Stimulated activated CD4-positive, alpha-beta T cell treated with anti-CD3 and anti-CD28 coated beads, Interleukin-15, amount 100 ng/mL, for 24 hours (primary cell): ENCODE results near the gene ARHGEF17.

Experiments used
- DNase-seq: peaks from one replicate; pipeline ENCODE4 v3.0.0-alpha.2; 2020

ARHGEF17 gene

DNA sequence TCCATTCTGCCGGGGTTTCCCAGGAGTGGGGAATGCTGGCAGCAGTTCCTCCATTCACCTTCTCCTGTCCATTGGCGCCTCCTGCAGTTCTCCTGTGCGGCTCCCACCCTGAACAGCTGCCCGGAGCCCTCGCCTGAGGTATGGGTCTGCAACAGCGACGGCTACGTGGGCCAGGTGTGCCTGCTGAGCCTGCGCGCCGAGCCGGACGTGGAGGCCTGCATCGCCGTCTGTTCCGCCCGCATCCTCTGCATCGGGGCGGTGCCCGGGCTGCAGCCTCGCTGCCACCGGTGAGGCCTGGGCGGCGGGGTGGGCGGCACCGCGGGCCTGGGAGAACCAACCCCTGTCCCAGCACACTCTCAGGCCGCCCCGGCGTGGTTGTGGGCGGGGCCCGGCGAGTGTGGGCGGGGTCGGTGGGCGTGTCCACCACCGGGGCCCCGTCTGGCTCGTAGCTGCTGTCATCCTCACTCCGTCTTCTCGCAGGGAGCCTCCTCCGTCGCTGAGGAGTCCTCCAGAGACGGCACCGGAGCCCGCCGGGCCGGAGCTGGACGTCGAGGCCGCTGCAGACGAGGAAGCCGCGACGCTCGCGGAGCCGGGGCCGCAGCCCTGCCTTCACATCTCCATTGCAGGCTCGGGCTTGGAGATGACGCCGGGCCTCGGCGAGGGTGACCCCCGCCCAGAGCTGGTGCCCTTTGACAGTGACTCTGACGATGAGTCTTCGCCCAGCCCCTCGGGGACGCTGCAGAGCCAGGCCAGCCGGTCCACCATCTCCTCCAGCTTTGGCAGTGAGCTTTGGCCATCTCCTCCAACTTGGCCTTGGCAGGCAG, 54.1 kb downstream of the ARHGEF17 start:
- no peak for DNase-seq

DNA sequence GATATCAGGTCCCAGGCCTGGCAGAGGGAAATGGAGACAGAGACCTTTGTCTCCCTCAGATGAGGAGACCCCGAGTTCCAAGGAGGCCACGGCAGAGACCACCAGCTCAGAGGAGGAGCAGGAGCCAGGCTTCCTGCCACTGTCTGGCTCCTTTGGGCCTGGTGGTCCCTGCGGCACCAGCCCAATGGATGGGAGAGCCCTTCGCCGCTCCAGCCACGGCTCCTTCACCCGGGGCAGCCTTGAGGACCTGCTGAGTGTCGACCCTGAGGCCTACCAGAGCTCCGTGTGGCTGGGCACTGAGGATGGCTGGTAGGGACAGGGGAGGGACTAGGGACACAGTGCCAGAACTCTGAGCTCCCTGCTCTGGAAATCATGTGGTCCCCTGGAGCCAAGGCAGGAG, 55.1 kb downstream of the ARHGEF17 start:
- DNase-seq: no peak

DNA sequence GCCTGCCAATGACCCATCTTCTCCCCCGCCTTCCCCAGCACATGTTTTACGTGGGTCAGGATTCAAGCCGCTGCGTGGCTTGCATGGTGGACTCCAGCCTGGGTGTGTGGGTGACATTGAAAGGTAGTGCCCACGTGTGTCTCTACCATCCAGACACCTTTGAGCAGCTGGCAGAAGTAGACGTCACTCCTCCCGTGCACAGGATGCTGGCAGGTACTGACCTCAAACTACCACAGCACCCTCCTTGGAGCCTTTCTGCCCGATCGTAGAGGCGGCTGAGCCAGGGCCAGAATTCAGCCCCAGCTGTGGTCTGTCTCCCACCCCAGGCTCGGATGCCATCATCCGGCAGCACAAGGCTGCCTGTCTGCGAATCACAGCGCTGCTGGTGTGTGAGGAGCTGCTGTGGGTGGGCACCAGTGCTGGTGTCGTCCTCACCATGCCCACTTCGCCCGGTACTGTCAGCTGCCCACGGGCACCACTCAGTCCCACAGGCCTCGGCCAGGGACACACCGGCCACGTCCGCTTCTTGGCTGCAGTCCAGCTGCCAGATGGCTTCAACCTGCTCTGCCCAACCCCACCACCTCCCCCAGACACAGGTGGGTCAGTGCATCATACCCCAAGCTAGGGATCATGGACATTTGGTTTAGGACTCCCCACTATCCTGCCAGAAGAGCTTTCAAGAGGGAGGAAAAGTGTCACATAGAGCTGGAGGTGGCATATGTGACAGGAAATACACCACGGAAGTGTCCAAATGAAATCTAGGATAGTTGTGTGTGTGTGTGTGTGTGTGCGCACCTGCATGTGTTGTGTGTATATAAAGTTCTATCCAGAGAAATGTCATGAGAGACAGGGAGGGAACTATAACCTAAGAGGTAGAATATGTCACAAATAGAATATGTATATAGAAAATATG, 57.5 kb downstream of the ARHGEF17 start:
- no peak for DNase-seq

DNA sequence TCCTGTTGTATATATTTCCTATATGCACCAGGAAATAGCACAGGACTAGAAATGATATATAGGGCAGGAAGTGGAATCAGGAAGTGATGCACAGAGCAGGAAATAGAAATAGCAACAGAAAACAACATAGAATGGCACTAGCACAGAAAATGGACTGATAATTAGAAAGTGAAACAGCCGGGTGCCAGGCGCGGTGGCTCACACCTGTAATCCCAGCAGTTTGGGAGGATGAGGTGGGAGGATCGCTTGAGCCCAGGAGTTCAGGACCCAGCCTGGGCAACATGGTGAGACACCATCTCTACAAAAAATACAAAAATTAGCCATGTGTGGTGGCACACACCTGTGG, 58.2 kb downstream of the ARHGEF17 start:
- no peak for DNase-seq

DNA sequence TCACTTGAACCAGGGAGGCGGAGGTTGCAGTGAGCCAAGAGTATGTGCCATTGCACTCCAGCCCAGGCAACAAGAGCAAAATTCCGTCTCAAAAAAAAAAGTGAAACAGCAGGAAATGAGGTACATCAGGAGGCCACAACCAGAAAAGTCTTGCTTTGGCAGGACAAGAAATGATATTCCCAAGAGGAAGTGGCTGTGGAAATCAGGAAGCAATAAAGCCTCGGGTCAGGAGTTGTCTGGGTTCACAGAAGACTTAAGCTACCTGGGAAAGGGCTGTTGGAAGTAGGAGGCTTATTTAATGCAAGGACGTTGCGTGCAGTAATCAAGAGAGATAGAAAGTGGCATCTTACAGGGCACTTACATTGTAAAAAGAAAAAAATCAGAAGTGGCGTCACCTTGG, 58.9 kb downstream of the ARHGEF17 start:
- no peak for DNase-seq

DNA sequence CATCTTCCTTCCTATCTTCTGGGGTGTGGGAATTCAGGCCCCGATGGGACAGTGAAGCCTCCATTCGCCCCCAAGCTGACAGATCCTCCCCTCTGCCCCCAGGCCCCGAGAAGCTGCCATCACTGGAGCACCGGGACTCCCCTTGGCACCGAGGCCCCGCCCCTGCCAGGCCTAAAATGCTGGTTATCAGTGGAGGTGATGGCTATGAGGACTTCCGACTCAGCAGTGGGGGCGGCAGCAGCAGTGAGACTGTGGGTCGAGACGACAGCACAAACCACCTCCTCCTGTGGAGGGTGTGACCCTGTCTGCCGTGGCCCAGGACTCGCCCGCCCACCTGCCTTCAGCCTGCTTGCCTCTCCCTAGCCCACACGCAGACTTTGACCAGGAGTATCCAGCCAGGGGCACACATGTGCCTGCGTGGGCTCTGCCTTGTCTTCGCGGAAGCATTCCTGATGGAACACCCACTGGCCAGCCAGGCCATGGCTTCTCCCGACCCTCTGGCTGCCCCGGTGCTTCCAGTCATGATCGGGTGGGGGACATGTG, 59.5 kb downstream of the ARHGEF17 start:
- peak; percentile 37 for DNase-seq

DNA sequence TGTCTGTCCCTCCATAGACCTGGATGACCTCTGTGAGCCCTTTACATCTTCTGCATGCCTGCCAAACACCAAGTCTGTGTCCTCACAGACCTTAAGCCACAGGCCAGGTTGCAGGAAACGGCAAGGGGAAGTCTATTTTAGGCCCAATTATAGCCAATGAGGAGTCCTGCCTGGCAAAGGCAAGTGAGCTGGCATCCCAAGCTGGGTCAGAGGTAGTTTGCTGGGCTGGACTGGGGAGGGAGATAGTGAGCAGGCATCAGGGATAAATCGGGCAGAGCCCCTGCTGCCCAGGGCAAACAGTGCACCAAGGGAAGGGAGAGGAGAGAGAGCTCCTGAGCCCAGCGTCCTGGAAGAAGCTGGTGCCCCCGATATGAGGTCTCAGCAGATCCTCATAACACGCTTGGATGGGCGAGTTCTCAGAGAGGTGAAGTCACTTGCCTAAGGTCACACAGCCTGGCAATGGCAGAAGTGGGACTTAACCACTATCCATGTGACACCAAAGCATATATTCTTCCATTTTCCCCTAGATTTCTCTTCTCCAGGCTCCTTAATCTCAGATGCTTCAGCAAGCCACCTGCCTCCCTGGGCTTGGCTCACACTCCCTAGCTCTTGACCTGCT, 64.4 kb downstream of the ARHGEF17 start:
- no peak for DNase-seq

DNA sequence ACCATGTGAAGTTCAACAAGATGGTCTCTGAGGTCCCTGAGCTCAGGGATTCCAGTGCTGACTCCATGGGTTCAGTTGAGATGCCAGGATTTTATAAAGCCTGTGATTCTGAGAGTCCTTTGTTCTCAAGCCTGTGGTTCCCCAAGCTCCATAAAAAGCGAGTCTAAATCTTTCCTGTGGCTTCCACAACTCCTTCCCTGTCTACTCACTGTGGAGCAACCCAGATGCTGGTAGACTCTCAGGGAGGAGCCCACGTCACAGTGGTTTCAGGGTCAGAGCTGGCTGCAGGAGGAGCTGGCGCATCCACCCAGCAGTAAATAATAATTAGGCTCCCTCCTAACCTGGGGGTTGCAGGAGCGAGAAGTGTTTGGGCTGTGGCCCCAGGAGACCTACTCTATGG, 66.1 kb downstream of the ARHGEF17 start:
- no peak for DNase-seq

DNA sequence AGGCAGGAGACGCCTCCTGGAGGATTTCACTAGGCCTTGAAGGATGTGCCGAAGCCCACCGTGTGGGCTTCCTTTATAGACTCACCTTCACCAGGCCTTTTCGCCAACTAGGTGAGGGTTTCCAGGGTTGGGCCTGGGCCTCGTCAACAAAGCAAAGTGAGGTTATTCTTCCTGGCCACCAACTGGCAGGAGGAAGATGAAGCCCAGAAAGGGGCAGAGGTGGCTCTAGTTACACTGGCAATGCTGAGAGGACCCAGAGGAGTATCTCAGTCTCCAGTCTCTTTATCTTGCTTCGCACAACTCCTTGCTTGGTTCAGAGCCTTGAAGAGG, 67.7 kb downstream of the ARHGEF17 start:
- no peak for DNase-seq

DNA sequence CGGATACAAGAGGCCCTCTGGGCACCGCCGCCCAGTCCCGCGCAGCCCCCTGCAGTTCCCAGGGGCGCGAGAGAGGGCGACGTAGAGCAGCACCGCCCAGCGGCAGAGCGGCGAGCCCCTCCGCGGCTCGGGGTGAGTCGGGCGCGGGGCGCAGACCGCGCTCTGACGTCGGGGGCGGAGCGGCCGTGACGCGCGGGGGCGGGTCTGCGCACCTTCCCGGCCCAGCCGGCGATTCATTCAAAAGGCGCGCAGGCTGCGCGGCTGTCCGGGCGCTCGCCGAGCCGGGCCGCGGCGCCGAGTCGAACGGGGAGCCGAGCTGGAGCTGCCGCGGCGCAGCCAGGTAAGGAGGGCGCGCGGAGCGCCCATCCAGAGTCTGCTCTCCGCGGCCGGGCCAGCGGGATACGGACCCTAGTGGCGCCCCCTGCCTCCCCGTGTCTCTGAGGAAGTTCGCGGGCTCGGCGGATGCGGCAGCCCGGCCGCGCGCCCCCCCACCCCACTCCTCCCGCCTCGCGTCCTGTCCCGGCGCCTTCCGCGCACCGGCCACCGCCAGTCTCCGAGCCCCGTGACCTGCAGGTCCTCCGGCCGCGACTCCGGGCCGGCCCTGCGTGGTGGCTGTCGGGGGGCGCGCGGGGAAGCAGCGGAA, 68.2 kb downstream of the ARHGEF17 start, which contains the start of gene RELT:
TSS of gene RELT (plus strand) at position 240 of the 643 bp plus-strand sequence. CDS start 12,738 bp downstream, outside the sequence.
- peak; percentile 93 for DNase-seq

DNA sequence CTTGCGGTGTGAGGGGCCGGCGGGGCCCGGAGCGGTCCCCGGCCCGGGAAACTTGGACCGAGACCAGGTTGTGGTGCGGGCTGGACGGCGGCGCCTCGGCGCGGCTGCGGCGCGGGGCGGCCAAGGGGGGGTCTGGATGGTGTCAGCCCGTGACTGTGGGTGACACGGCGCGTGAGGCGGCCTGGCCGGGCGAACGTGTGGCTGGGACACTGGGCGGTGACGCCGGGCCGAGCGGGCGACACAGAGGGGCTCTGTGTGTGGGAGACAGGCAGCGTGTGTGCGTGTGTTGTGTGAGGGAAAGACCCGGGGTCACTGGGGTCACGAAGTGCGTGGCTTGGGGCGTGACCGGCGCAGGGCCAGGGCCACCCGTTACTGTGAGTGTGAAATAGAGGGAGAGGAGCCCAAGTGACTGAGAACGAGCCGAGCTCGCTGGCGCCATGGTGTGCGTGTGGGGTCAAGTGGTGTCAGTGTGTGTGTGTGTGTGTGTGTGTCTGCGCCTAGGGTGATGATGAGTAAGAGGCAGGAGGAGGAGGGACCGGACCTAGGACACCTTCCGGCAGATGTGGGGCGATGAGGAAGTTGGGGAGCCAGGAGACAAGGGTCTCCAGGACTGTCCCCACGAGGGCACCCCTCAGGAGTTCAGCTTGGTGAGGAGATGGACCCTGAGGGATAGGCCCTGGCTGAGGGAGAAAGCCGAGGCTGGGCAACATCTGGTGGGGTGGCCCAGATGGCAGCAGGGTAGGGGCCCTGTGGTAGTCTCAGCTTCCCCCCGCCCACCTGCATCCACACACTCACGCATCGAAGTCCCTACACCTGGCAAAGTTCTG, 68.9 kb downstream of the ARHGEF17 start:
- peak; percentile 75 for DNase-seq

DNA sequence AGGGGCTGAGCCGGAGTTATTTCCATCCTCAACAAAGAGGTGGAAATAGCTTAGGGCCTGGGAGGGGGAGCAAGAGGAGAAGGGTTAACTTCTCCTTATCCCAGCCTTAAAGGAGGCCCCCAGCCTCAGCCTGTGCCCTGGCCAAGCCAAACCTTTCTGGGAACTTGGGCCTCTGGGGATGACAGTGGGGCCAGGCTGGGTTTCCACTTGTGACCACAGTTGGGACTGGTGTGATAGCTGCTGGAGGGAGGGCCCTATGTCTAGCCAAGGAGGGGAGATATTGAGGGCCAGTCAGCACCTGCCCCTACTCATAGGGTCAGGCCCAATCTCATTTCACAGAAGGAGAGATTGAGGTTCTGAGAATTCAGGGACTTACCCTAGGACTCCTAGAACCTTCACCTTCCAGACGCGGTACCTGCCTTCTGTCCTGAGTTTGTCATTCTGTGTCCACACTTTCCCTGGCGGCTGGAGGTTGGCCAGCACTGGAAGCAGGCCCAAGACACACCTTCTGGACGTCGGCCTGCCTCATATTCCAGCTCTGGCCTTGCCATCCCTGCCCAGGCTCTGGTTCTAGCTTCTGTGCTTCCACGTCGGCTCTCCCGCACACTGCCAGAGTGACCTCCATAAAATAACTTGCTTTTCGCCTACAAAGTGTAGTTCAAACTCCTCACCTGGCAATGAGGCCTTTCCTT, 71.3 kb downstream of the ARHGEF17 start:
- no peak for DNase-seq

DNA sequence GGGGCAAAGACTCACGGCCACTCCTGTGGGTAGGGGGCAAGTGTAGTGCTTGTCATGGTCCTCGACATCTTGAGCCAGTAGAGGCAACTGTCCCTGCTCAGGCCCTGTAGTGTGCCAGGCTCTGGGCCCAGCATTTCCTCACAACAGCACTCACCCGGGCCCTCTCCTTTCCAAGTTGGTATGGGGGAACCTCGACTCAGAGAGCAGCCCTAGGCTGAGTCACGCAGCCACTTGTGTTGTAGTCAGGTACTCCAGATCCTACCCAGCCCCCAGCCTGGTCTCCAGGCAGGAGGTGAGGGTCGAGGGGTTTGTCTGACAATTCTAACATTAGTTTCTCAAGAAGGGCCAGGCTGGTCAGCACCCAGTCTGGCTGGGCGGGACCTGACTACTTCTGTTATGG, 72.3 kb downstream of the ARHGEF17 start:
- no peak for DNase-seq

DNA sequence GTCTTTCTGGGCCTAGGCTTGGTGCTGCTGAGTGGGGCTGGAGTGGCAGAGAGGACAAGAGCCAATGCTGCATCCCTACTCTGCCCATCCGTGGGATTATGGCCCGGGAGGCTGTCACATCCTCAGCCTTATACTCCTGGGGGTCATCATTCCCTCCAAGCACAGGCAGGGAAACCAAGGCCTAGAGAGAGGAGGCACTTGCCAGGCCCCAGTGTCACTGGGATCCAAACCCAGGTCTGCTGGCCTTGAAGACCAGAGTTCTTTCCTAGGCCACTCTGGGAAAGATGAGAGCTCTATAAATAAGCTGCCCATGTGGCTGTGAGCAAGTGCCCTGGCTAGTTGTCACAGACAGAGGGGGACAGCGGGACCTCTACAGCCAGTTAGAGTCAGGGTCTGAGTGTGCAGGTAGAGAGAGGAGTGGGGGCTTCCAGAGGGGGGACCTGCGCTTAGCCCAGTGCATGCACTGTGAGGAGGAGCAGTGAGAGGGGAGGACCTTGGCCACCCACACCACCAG, 72.9 kb downstream of the ARHGEF17 start:
- DNase-seq: no peak

DNA sequence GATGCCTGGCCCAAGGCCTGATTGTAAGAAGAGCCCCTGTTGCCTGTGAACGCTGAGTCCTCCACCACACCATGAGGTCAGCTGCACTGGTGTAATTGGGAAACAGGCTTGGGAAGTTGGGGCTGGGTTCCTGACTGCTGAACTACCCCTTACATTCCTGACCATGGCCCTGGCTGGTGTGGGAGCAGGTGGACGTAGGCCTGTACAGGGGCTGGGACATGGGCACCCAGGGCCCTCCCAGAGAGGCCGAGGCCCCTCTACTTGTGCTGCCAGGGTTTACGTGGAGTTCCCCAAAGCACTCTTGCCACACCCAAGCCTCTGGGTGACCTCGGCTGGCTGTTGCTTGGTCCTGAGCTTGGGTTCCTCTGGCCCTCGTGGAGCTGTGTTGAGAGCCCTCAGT, 73.5 kb downstream of the ARHGEF17 start:
- no peak for DNase-seq

DNA sequence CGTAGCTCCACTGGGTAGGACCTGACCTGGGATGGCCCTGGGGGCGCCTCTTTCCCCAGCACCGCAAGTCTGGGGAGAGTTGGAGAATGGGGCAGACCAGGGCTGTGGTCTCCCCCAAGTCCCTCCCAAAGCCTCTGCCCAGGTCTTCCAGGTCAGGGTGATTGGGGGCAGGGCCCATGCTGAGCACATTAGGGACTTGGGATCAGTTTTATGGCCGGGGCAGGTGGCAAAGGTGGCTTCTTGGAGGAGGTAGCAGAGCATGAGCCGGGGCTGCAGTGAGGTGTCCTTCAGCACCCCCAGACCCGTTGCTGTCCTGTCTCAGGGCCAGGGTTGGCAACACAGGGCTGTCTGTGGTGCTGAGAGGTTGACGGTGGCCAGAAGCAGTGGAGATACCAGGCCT, 74.1 kb downstream of the ARHGEF17 start:
- no peak for DNase-seq

DNA sequence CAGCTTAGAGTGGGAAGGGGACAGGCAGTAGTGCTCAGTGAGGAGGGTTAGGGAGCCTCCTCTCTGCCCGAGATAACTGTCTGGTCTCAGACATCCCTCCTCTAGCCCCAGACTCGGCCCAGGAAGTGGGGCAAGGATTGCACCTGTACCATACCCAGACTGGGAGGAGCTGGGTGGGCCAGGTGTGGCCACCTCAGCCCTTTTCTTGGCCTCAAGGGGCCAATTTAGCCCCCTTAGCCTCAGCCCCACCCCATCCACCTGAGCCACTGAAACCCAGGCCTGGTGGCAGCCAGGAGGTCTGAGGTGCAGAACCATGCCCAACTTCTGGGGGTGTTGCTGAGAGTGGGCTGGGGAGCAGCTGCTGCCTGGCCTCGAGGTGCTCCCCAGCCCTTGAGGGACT, 74.7 kb downstream of the ARHGEF17 start:
- no peak for DNase-seq

DNA sequence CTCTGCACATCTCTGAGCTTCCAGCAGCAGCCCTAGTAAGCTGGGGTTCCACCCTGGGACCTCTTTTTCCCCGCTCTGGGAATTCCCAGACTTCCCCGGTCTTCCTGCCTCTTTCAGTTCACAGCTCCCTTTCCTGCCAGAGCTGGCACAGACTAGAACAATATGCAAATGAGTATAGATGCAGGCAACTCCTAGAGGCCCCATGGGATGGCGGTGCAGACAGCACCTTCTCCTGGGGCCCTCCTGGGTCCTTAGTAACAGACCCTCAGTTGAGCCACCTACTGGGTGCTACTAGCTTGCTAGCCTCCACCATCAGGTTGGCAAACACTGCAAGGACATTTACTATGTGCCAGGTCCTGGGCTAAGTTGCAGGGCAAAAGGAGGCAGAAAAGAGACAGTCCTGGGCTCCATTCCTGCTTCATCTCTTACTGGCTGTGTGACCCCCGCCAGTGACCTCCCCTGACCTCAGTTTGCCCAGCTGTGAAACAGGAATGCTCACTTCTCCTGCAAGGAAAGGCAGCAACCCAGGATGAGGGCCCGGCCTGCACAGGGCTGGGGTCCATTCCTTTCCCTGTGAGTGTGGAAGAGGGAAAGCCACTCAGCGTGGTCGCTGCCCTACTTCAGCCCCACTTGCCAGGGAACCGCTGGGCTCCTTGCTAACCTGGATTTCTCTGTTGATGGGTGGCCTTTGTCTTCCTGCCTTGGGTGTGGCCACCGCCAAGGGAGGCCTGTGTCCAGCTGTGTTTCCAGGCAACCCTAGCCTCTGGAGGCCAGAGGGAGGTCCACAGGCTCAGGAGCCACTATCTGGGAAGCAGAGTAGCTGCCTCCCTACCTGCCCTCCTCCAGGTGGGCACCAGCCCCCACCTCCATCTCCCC, 75.4 kb downstream of the ARHGEF17 start:
- DNase-seq: no peak

DNA sequence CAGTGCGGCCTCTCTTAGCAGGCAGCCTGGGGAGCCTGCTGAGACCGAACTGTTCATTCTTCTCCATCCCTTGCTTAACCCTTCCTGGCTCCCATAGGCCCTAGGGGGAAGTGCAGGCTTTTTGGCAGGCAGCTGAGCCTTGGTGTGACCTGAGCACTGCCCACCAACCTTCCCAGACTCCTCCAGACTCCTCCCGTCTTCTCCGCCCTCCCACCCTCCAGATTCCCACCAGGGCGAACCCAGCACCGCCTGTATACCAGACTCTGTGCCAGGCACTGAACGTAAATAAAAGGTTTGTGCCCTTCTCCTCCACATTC, 76.0 kb downstream of the ARHGEF17 start:
- DNase-seq: no peak

DNA sequence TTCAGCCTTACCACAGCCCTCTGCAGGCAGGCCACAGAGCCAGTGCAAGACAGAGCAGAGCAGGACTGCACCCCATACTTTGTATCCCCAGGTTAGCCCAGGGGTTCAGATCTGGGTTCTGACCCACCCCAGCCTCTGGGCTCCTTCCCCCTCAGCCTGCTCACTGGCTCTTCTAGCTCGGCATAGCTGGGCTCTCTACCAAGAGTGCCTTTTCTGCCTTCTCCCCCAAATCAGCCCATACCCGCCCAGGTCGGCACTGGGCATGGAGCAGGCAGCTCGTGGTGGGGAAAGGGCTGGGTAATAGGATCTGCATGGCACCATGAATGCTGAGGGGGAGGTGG, 76.4 kb downstream of the ARHGEF17 start:
- DNase-seq: no peak
